NCI-H1417 (cell line): ENCODE measurements around the gene ASB9.
"Not testable (repeated sequence)": the region's sequence is repeated elsewhere in the genome, so short reads cannot be mapped to it uniquely, and the experiment has no call there.

Experiments
- DNase-seq, 3 experiments: peaks; one replicate each; lab custom pipeline; 2025; lab: John Stamatoyannopoulos, UW

ASB9 gene, protein sequence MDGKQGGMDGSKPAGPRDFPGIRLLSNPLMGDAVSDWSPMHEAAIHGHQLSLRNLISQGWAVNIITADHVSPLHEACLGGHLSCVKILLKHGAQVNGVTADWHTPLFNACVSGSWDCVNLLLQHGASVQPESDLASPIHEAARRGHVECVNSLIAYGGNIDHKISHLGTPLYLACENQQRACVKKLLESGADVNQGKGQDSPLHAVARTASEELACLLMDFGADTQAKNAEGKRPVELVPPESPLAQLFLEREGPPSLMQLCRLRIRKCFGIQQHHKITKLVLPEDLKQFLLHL

DNA sequence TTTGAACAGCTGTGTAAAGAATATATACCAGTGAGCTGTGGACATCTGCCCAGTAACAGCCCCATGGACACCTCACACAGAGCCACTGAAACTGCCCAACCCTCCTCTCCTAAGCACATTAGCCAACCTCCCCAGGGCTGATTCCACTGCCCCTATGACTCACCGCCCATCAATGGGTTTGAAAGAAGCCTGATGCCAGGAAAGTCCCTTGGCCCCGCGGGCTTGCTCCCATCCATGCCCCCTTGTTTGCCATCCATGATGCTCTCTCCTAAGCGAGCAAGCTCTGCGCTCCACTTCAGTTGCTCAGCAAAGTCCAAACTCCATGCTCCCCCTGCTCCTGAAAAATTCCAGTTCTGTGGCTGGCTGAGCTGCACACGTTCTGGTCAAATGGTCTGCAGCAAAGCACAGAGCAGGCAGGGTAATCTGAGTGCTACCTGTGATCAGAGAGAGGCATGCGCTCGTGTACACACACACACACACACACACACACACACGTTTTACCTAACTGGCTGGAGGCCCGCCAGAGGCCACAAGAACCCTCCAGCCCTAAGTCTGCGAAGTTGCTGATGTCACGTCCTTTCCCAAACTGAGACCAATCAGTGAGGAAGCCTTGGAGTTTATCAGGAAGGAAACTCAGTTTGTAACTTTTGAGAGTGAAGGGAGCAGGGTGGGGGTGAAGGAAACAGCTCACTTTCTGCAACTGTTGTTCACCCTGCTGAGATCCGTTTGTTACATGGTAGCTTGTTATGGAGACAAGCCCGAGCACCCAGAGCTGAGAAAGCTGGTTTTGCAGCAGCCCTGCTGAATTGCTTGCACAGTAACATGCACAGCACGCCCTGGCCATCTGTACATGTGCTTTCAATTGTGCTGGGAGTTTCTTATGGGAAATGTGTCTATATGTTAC is at the start of gene ASB9:
TSS of gene ASB9 (minus strand) at position 466 of the 904 bp plus-strand sequence. CDS start at position 257, 209 bp downstream.
- peak in 2 of 3 experiments; percentile 52 to 67 for DNase-seq

DNA sequence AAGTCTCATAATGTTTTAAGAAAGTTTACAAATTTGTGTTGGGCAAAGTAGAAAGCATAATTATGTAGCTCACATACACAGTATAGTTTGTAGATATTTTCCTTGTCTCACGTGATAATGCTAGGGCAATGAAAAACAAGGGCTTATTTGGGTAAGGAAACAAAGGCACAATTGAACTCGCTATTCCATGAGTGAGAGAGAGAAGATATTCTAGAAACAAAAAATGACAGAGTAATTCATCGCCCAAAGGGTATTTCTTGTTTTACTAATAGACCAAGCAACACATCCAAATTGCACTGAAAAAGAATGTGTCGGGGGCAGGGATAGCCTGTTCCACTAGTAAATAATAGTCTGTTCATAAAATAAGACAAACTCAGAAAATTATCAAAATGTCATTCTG is 49.2 kb upstream of the ASB9 start:
- no peak for DNase-seq

DNA sequence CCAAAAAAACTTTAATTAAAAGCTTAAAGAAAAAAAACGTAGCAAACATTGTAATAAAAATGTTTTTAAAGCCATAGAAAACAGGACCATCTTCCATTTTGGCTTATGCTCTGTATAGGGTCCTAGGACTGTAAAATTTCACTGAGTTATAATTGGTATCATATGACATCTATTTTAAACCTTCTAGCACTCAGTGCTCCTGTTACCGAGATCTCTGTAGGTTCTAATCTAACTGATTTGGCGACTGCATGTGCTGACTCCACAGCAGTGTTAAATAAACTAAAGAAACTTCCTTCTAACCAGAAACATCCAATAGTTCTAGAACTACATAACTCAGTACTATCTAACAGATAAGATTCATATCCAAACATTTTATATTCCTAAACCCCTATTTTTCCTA is 45.6 kb upstream of the ASB9 start, which contains the start of gene ASB11:
TSS of gene ASB11 (minus strand) at position 132 of the 400 bp plus-strand sequence. CDS start at position 97, 35 bp downstream.
- DNase-seq = no peak

DNA sequence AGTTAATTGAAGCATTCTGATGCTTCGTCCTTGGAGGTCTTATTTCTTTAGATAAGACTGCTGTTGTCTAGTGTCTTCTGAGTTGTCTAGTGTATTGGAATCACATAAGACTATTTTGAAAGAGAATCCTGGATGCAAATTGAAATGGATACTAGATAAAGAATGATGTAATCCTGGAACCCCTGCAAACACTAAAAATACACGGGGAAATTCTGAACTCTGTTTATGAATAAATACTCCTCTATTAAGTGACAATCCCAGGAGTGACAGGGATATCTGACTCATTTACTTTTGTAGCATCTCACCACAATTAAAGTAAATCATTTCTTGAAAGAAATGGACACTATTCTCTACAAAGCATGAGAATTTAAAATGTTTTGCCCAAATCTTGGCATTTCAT is 44.6 kb upstream of the ASB9 start:
- DNase-seq = no peak

DNA sequence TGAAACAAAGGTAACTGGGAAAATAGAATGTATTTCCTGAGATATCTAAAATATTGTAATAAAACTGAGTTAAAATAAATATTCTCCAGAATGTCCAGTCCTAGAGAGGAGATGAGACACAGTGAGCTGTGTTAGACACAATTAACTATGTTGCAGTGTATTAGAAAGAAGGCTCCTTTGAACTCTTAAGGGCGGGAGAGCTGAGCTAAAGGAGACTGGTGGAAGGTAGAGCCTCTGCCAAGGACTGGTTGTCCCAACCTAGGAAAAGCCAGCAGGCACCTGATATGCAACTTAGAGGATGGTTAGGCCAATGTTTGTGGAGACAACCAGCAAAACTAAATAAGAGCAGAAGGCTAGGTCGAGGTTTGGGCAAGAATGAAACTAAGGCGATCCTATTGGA is 41.2 kb upstream of the ASB9 start:
- DNase-seq = no peak

DNA sequence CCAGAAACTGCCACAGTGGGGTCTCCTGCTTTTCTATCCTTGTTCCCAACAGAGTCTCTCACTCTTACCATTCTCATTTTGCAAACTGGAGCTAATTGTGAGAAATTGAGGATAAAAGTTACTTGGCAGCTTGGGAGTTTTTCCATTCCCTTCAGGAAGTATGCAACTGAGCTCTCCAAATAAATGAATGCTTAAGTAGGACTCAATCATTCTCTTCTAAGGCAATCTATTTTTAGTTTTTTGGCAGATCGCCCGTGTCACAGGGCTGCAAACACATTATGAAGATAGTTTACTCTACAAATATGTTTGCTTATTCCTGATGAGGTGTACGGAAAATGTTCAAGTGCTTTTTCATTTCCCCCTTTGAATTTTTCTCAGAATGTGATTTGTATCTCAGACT is 40.2 kb upstream of the ASB9 start:
- DNase-seq = peak in 2 of 3 experiments; percentile 57 to 89

DNA sequence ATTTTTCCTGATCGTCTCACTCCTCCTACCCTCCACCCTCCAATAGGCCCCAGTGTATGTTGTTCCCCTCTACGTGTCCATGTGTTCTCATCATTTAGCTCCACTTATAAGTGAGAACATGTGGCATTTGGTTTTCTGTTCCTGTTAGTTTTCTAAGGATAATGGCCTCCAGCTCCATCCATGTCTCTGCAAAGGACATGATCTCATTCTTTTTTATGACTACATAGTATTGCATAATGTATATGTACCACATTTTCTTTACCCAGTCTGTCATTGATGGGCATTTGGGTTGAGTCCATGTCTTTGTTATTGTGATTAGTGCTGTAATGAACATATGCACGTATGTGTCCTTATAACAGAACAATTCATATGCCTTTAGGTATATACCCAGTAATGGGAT is 36.0 kb upstream of the ASB9 start:
- not testable (repeated sequence) for DNase-seq

DNA sequence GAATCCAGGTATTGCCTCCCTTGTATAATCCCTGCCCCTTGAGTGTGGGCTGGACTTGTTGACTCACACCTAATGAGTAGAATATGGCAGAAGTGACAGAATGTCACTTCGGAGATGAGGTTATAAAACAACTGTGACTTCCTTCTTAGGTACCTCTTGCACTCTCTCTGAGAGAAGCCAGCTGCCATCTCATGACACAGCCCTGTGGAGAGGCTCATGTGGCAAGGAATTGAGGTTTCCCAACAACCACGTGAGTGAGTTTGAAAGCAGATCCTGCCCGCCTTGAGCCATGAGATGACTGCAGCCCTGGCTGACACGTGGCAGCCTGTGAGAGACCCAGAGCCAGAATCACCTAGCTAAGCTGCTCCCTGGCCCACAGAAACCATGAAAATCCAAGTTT is 32.0 kb upstream of the ASB9 start:
- DNase-seq = peak in 2 of 3 experiments; percentile 4 to 9

DNA sequence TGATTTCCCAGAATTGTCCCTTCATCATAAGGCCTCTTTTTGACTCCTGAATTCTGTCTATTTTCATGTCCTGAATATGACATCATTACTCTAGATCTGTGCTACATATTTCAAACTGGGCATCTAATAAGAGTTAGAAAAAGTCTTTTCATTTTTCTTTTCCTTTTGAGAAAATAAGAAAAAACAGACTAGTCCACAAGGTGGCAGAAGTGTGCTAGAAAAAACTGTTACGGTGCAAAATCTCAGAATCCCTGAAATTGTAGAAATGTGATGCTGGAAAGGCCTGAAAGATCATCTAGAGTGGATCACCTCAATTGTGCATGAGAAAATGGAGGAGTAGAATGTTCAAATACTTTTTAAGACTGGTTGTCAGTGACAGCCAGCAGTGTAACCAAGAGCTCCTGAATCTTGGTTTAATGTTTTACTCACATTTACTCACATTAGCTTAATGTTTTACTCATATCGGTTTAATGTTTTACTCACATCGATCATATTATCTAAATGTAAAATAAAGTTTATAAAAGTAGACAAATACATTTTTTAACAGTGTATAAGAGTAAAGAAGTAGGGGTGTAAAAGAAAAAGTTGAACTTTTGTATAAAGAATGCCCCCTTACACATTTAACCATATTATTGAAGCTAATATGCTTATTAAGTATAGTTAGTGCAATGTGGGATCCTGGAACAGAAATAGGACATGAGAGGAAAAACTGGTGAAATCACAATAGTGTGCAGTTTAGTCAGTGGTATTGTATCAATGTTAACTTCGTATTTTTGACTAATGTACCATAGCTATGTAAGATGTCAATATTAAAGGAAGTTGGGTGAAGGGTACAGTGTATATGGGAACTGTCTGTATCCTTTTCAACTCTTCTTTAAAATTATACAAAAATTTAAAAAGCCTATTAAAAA is 30.3 kb upstream of the ASB9 start:
- DNase-seq = peak in 2 of 3 experiments; percentile 5 to 62

DNA sequence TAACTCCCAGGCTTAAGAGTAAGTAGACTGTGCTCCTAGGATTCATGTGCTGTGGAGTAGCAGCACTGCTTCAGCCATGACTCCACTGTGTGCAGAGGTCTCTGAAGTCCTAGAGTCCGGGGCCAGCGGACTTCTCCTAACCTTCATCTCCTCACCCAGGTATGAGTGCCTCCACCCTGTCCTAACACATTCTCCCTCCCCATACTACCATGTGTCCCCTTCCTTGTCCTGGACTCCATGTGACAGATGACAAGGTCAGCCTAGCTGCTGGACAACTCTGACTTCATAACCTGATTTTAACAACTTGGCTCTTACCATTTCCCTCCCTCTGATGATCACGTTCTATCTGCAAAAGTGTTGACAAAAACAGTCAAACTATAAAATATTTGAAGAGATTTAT is 28.9 kb upstream of the ASB9 start:
- no peak for DNase-seq

DNA sequence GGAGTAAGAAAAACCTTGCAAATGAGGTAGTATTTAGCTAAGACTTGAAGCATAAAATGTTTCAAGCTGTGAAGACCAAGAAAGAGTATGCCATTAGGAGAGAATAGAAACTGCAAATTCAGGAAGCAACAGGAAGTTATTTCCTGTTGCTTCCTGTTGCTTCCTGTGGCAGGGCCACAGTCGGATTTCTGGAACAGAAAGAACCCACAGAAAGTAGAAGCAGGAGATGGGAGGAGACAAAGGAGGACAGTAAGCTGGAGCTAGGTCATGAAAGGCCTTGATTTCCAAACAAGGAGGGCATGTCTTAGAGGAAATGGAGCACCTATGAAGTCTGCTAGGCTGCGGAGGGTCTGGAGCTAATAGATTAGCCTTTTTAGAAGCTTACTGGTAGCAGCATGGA is 28.3 kb upstream of the ASB9 start:
- peak in 1 of 3 experiments; percentile 10 for DNase-seq

DNA sequence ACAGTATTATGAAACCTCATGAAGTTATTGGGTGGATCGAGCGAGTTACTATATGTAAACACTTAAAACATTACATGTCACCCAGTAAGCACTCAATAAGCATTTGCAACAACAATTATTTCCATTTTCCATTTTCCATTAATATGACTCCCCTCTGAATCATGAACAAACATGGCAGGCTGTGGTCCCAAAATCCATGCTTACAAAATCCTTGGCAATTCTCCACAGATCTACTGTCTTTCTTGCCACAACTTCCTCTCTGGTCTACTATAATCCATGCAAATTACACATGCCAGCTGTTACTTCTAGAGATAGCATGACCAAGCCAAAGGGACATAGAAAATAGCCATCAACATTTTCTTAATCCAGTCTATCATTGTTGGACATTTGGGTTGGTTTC is 23.6 kb upstream of the ASB9 start:
- DNase-seq = no peak

DNA sequence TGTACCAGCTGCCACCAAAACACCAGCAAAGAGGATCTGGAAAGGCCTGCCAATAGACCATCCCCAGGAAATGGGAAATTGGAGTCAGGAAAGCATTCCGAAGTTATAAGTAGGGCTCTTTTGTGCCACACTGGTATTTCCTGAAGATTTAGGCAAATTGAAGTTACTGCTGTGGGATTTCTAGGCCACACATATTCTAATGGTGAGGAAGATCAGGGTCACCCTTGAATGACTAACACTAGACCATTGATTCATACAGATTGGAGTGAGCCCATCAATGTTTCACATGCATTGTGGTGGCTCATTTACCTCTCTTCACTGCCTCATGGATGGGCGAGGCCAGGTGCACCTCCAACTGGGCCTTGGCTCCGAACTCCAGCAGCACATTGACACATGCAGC is 23.0 kb upstream of the ASB9 start:
- no peak for DNase-seq

DNA sequence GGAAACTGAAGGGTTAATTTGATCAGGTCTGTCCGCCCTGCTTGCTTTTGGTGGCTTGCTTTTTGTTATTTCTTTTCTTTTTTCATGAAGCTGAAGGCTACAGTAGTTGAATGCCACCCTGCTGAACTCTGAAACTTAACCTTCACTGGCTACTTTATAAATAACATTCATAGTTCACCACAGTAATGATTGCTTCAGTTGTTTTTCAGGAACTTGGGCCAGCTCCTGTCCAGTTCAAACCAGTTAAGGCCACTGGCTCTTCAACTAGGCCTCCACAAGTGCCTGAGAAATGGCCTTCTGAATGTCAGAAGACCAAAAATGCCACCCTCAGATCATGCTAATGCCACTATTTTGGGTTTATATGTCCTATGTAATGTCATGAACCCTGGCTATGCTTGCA is 7.7 kb upstream of the ASB9 start:
- DNase-seq = no peak

DNA sequence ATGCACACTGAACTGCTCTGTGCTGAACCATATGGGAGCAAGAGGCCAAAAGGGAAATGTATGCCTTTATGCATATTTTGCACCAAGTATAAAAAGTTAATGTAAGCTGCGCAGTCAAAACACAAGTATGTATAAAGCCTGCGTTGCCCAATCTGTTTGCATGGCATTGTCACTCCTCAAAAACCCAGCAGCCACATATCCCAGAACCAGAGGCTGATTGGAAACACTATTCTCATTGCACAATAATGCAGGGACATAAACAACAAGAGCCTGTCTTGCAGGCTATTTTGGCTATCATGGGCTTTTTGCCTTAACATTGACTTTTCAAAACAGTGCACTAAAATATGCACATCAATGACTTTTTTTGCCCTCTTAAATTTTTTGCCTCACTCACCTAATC is 5.1 kb upstream of the ASB9 start:
- DNase-seq = no peak

DNA sequence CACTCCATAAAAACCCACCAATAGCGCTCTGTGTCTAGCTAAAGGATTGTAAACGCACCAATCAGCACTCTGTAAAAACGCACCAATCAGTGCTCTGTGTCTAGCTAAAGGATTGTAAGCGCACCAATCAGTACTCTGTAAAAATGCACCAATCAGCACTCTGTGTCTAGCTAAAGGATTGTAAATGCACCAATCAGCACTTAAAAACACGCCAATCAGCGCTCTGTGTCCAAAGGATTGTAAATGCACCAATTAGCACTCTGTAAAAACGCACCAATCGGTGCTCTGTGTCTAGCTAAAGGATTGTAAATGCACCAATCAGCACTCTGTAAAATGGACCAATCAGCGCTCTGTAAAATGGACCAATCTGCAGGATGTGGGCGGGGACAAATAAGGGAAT is 3.4 kb upstream of the ASB9 start:
- DNase-seq = not testable (repeated sequence)

DNA sequence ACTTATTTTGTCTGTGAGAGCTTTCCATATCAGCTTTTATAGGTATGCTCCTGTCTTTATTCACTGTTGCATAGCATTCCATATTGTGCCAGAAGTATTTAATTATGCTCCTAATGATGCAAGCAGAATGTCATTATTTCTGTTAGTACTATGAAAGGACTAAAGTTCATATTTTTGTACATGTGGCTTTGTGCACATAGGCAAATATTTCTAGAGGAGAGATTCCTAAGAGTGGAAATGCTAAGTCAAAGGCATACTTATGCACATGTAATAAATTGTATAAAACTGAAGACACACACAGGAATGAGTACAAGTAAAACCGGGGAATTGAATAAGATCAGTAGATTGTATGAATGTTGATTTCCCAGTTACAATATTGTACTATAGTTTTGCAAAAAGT is 1.9 kb upstream of the ASB9 start:
- DNase-seq = no peak

DNA sequence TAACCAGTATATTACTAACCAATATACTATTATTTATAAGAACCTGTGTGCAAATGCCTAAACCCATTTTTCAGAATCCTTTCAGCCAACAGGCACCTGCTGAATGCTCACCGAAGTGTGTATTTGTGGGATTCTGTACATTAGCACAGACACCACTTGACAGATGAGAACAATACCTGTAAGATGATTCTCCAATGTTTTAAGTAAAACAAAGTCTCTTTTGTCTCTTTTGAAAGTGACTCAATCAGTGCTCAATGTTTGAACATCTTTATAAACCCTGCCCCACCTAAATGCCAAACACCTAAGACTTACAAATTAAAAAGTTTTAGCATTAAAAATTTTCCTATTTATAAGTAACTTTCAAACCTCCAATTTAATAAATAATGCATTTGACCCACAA is 763 bp downstream of the ASB9 start:
- no peak for DNase-seq

DNA sequence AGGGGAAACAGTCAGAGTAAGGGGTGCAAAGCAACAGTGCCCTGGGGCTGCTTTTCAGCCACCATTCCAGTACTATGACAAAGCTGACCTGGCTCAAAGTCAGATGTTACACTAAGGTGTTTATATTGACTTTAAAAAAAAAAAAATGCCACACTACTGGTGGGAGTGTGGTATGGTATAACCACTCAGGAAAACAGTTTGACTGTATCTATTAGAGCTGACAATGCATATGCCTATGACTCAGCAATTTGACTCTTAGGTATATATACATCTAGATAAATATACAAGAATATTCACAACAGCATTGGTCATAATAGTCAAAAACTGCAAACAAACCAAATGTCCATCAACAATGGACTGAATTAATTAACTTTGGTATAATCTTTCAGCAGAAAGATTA is 15.0 kb downstream of the ASB9 start:
- no peak for DNase-seq

DNA sequence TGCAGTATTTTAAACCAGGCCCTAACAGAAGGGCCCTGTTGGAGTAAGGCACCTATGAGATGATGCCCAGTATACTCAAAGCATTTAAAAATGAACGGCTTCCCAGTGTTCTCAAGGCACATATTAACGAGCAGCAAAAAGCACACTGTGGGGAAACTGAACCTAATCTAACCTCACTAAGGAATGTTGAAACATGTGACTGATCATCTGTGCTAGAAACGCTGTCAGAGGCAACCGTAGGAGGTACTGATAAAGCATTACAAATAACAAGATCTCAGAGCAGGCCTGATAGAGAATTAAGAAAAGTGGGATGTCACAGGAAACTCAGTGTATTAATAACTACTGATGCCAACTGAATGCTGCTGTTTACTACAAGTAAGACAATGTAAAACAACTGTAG is 24.0 kb downstream of the ASB9 start:
- no peak for DNase-seq

DNA sequence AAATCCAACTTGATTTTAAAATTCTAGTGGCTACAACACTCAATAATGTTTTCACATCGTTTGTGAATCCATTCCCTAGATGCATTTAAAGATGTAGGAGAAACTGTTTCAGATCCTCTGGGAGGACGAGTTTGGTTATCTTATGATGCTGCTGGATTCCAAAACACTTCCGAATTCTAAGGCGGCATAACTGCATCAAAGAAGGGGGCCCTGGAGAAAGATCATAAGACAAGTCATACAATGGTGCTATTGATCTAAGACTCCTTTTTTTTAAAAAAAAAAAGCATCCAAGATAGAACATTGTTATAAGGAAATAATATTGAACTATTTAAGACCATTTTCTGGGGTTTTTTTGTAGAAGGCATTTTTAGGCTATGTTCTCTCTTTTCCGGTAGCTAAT is 25.5 kb downstream of the ASB9 start:
- DNase-seq = no peak
